ENCODE results near the gene ARID5A. TPM values are rescaled to one million over a fixed set of nuclear protein-coding genes. Genes with fewer than 3 reads are reported as not detected.
A peak's percentile ranks its signal among the peaks of the same experiment; 100 is the strongest.

ARID5A gene
- total RNA-seq, 2 experiments from 2014 or later, result 61.5 to 64.3 TPM

- ATAC-seq (no peak), DNase-seq (no peak)
- CTCF ChIA-PET, result interaction anchor here (0.6 to 3.5 kb wide), 5 partner anchors 11 to 58 kb away, joined by 3 to 42 read pairs (median 3); no protein-coding TSS in a partner anchor
- Mint-ChIP-seq H3K27ac (no peak overlapping the region), H3K4me3 (no peak overlapping the region), H3K27me3 (no peaks in the 10 kb centered on the region), H3K4me1 (ENCODE audit: low read depth) (peaks cover 63% of the 10 kb centered on the region), H3K9me3 (no peaks in the 10 kb centered on the region), H3K36me3 (ENCODE audit: low read depth) (peaks cover 71% of the 10 kb centered on the region)
- TF ChIP-seq CTCF (IDR thresholded peaks at IDR 0.05), result no peak
- POLR2A ChIA-PET, result interaction anchor here (0.7 to 23.0 kb wide), 5 partner anchors 5 to 334 kb away, joined by 3 to 438 read pairs (median 3); partner anchors contain the start of gene ARID5A
- intact Hi-C loops (cut with micrococcal nuclease), result no loop called here
Measured at GRCh38 chr2:96541398-96542152, 5.0 kb downstream of the ARID5A start.

- DNase-seq, result no peak
- ATAC-seq, result no peak
- H3K4me3 Mint-ChIP-seq, result no peak overlapping the region
- TF ChIP-seq CTCF (IDR thresholded peaks at IDR 0.05), result no peak
- no peaks in the 10 kb centered on the region for H3K27me3 Mint-ChIP-seq
- H3K36me3 Mint-ChIP-seq (ENCODE audit: low read depth), result peaks cover 76% of the 10 kb centered on the region
- peaks cover 70% of the 10 kb centered on the region for H3K4me1 Mint-ChIP-seq (ENCODE audit: low read depth)
- intact Hi-C loops (cut with micrococcal nuclease), result no loop called here
- no peaks in the 10 kb centered on the region for H3K9me3 Mint-ChIP-seq
- H3K27ac Mint-ChIP-seq, result no peak overlapping the region
- POLR2A ChIA-PET, result interaction anchor here (1.0 to 23.0 kb wide), 3 partner anchors 5 to 31 kb away, joined by 3 to 438 read pairs (median 438); partner anchors contain the start of gene ARID5A
- CTCF ChIA-PET, result interaction anchor here (0.6 to 1.6 kb wide), 3 partner anchors 10 to 33 kb away, joined by 3 to 12 read pairs (median 3); no protein-coding TSS in a partner anchor
Measured at GRCh38 chr2:96542357-96542977, 5.9 kb downstream of the ARID5A start.

- H3K4me1 Mint-ChIP-seq (ENCODE audit: low read depth), result peaks cover 52% of the 10 kb centered on the region
- peak; percentile 63 for DNase-seq
- H3K9me3 Mint-ChIP-seq, result no peaks in the 10 kb centered on the region
- H3K4me3 Mint-ChIP-seq, result no peak overlapping the region
- CTCF ChIA-PET, result interaction anchor here (1.2 to 4.4 kb wide), 2 partner anchors 8 to 139 kb away, joined by 4 to 17 read pairs; no protein-coding TSS in a partner anchor
- POLR2A ChIA-PET, result interaction anchor here (1.7 to 21.9 kb wide), 2 partner anchors 10 to 15 kb away, joined by 5 to 438 read pairs; partner anchors contain the start of gene ARID5A
- peak overlapping the region; percentile 75 for H3K27ac Mint-ChIP-seq
- TF ChIP-seq CTCF (IDR thresholded peaks at IDR 0.05), result no peak
- no peaks in the 10 kb centered on the region for H3K27me3 Mint-ChIP-seq
- ATAC-seq, result peak; percentile 43
- H3K36me3 Mint-ChIP-seq (ENCODE audit: low read depth), result peaks cover 68% of the 10 kb centered on the region
- intact Hi-C loops (cut with micrococcal nuclease), result no loop called here
Measured at GRCh38 chr2:96546321-96546720, 9.8 kb downstream of the ARID5A start.

GRCh38 chr2:96546797-96547196 lies 10.2 kb downstream of the ARID5A start:
- no peak for TF ChIP-seq CTCF (IDR thresholded peaks at IDR 0.05)
- ATAC-seq (peak; percentile 18), DNase-seq (no peak)
- peaks cover 64% of the 10 kb centered on the region for H3K36me3 Mint-ChIP-seq (ENCODE audit: low read depth)
- peaks cover 47% of the 10 kb centered on the region for H3K4me1 Mint-ChIP-seq (ENCODE audit: low read depth)
- ChIA-PET CTCF (interaction anchor here (1.2 to 4.4 kb wide), 2 partner anchors 8 to 140 kb away, joined by 4 to 17 read pairs; no protein-coding TSS in a partner anchor), POLR2A (interaction anchor here (1.7 to 21.9 kb wide), 3 partner anchors 9 to 19 kb away, joined by 5 to 438 read pairs (median 6); partner anchors contain the start of gene ARID5A)
- peak overlapping the region; percentile 75 for H3K27ac Mint-ChIP-seq
- intact Hi-C loops (cut with micrococcal nuclease), result no loop called here
- H3K4me3 Mint-ChIP-seq, result no peak overlapping the region
- no peaks in the 10 kb centered on the region for H3K27me3 Mint-ChIP-seq
- no peaks in the 10 kb centered on the region for H3K9me3 Mint-ChIP-seq

All from activated CD8-positive, alpha-beta T cell treated with anti-CD3 and anti-CD28 coated beads for 36 hours (primary cell).